AG08396 (cell line): Measurements from ENCODE around the gene CCDC201.
"Not testable (repeated sequence)": the region's sequence is repeated elsewhere in the genome, so short reads cannot be mapped to it uniquely, and the experiment has no call there.

ENCODE experiments used
- DNase-seq: peaks from one replicate; pipeline ENCODE4 v3.0.0; 2012; ENCODE audit warnings: low spot score, mixed read lengths

Gene CCDC201

GRCh38 chr7:45874408-45875131, 1.7 kb upstream of the CCDC201 start:
- DNase-seq = peak; percentile 54

GRCh38 chr7:45873355-45873754, 473 bp upstream of the CCDC201 start:
- DNase-seq = no peak

- no peak for DNase-seq
Measured at GRCh38 chr7:45872116-45873034, 507 bp downstream of the CCDC201 start.

- no peak for DNase-seq
Measured at GRCh38 chr7:45869426-45869825, 3.5 kb downstream of the CCDC201 start.

- no peak for DNase-seq
Measured at GRCh38 chr7:45867471-45867870, 5.4 kb downstream of the CCDC201 start.

GRCh38 chr7:45865594-45866410, 7.1 kb downstream of the CCDC201 start:
- peak; percentile 43 for DNase-seq

GRCh38 chr7:45863715-45864114, 9.2 kb downstream of the CCDC201 start:
- no peak for DNase-seq

DNA sequence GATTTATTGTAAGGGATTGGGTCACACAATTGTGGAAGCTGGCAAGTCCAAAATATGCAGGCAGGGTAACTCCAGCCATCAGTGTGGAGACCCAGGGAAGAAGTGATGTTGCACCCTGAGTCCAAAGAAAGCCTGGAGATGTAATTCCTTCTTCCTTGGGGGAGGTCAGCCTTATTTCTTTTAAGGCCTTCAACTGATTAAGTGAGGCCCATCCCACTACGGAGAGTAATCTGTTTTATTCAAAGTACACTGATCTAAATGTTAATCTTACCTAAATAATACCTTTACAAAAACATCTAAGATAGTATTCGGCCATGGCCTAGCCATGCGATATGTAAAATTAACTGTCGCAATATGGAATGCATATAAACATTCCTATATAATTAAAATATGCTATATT, 16.0 kb downstream of the CCDC201 start:
- not testable (repeated sequence) for DNase-seq

DNA sequence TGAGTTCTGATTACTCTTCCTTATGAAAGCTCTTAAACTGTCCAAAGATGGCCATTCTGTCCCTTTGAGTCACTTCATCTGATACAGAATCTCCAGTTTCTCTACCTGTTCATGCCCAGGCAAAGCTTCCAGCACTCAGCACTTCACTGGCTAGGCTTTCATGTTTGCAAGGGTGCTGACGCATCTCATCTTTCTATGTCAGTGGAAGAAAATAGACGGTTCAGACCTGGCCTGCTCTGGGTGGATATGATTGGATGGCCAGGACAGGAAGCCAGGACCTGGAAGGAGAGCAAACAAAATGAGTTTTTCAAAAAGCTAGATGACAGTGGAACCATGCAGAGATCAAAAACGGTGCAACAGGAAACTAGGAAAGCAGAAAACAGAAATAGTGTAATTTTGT, 17.2 kb downstream of the CCDC201 start:
- not testable (repeated sequence) for DNase-seq

DNA sequence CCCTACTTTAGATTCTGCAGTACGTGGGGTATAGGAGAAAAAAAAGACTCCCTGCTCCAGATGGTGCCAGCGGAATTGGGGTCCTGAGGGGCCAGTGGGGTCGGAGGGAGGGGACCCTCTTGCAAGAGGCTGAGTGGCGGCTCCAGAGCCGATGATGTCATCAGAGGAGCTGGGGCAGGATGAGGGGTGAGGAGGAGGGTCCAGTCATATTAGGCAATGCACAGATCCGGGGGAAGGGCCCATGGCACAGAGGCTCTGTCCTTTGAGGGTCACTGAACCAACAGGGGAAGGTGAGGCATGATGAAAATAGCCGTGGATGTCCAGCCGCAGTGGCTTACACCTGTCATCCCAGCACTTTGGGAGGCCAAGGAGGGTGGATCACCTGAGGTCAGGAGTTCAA, 19.4 kb downstream of the CCDC201 start:
- DNase-seq = not testable (repeated sequence)

GRCh38 chr7:45852984-45853383, 19.9 kb downstream of the CCDC201 start:
- DNase-seq = not testable (repeated sequence)

GRCh38 chr7:45848734-45849133, 24.1 kb downstream of the CCDC201 start:
- not testable (repeated sequence) for DNase-seq

DNA sequence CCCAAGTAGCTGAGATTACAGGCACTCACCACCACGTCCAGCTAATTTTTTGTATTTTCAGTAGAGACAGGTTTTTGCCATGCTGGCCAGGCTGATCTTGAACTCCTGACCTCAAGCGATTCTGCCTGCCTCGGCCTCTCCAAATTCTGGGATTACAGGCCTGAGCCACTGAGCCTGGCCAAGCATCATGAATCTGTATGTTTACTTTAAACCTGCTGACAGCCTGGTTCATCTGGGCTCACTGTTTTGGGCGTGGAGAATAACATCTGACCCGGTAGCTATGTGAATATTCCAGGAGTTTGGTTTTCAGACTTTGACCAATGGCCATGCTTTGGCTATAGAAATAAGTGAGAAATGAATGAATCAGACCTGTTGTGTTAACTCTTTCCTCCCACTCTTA, 26.3 kb downstream of the CCDC201 start:
- not testable (repeated sequence) for DNase-seq

GRCh38 chr7:45841926-45842717, 30.8 kb downstream of the CCDC201 start:
- not testable (repeated sequence) for DNase-seq

DNA sequence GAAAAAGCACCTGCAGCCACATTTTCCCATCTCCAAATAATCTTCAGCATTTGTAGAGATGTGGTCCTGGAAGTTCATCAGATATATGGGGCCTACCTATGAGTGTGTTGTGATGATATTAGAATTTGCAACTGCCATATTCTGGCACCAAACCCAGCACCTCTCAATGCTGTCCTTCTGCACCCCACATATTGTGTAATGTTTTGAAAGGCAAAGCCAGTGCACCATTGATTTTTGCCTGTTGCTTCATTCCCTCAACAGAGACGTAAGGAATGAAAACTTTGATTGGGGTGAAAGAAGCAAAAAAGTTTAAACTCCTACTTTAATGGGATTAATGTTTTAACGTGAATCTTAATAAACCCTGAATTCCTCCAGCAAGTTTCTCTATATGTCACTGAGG, 34.0 kb downstream of the CCDC201 start:
- DNase-seq = not testable (repeated sequence)

- peak; percentile 7 for DNase-seq
Measured at GRCh38 chr7:45832433-45833177, 40.3 kb downstream of the CCDC201 start.

- DNase-seq = not testable (repeated sequence)
Measured at GRCh38 chr7:45829846-45830245, 43.0 kb downstream of the CCDC201 start.

DNA sequence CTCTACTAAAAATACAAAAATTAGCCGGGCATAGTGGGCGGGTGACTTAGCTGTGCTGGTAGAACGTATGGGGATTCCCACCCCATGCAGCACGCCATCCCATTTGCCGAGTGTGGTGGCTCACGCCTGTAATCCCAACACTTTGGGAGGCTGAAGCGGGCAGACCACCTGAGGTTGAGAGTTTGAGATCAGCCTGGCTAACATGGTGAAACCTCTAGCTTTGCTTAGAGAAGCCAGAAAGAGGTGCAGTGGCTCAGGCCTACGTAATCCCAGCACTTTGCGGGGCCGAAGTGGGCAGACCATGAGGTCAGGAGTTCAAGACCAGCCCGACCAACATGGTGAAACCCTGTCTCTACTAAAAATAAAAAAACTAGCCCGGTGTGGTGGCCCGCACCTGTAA, 45.2 kb downstream of the CCDC201 start:
- not testable (repeated sequence) for DNase-seq

DNA sequence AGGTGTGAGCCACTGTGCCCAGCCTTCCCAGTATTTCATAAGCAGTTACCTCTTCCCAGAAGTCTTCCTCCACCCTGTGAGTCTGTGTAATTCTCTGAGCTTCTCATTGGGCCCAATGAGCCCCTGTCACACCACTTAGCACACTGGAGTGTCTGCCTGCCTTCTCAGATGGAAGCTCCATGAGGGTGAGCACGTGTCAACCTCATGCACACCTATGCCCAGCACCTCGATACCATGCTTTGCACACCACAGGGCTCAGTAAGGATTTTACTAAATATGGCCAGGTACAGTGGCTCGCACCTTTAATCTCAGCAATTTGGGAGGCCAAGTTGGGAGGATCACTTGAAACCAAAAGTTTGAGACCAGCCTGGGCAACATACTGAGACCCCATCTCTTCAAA, 46.3 kb downstream of the CCDC201 start:
- DNase-seq = not testable (repeated sequence)

DNA sequence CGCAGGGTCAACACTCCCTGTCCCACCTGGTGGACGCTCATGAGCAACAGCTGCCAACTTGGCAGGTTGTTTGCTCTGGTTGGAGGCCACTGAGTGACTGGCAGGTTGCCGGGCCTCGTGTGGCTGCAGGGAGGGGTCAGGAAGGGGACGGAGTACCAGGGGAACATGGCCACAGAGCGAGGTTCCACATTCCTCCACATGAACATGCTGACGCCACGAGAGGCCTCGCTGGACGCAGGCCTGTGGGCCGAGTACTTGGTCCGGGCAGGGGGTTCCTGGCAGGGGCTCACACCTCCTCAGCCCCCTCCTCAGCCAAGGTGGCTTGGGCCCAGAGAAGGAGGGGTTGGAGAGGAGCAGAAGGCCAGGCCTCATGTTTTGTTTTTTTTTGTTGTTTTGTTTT, 54.1 kb downstream of the CCDC201 start:
- DNase-seq = not testable (repeated sequence)

- DNase-seq = not testable (repeated sequence)
Measured at GRCh38 chr7:45817913-45818312, 55.0 kb downstream of the CCDC201 start.
